Left lung (tissue), 10 donors: ENCODE data around the gene SRSF11. TPM values are rescaled to one million over a fixed set of nuclear protein-coding genes. Genes with fewer than 3 reads are reported as not detected.

Experiments
- ATAC-seq: fragments of 200-7000 bp; cut with Tn5 transposase; one replicate; pipeline ENCODE4 v1.9.1; 2020; ENCODE audit warnings: moderate library complexity
- DNase-seq, 4 donors: peaks; one replicate each; pipeline ENCODE4 v3.0.0-alpha.2; 2013 to 2020
- H3K27ac ChIP-seq, 2 donors: fragments of 200-600 bp; sonication (generic) in 1 of 2; one replicate each; pipeline versions ENCODE4 v1.5.0 to v1.8.0; 2020 to 2021
- H3K27me3 ChIP-seq, 2 donors: fragments of 200-600 bp; sonication (generic) in 1 of 2; one replicate each; pipeline versions ENCODE4 v1.5.0 to v1.8.0; 2020 to 2021
- H3K36me3 ChIP-seq, 2 donors: fragments of 200-600 bp; sonication (generic) in 1 of 2; one replicate each; pipeline versions ENCODE4 v1.5.0 to v1.8.0; 2020 to 2021
- H3K4me1 ChIP-seq, 2 donors: fragments of 200-600 bp; one replicate each; pipeline ENCODE4 v1.8.0; 2021
- H3K4me3 ChIP-seq, 2 donors: fragments of 200-600 bp; sonication (generic) in 1 of 2; one replicate each; pipeline versions ENCODE4 v1.5.0 to v1.8.0; 2020 to 2021; ENCODE audit warnings: mild to moderate bottlenecking in 1 of 2
- H3K9me3 ChIP-seq, 2 donors: fragments of 200-600 bp; sonication (generic) in 1 of 2; one replicate each; pipeline versions ENCODE4 v1.5.0 to v1.8.0; 2020 to 2021
- intact Hi-C, 2 donors: fragments of 100-400 bp; cut with DNase I; formaldehyde crosslinking; loops; one replicate each; pipeline versions ENCODE4 v1.11.2 to v1.14.2; 2022
- polyA plus RNA-seq, 6 donors: library from polyadenylated mRNA; unstranded; fragments of 120-200 nt; gene quantifications; one replicate each; pipeline ENCODE4 v1.2.1, GENCODE V29; 2013; ENCODE audit not compliant: insufficient read length in 6 of 6
- total RNA-seq, 2 donors: library from RNA; stranded (reverse); fragmentation: NEBNext Ultra II Directional; extraction: Animal tissue kit (Norgen Biotek cat#: 25700); gene quantifications; one replicate each; pipeline ENCODE4 v1.2.1, GENCODE V29; 2021
- TF ChIP-seq, protein P1 (sequence below), 2 donors: fragments of 200-600 bp; sonication (generic) in 1 of 2; IDR thresholded peaks; one replicate each; pipeline versions ENCODE4 v1.5.0 to v1.8.0; 2021; ENCODE audit warnings: antibody characterized with exemption in 2 of 2
- donor health status: DM: no; HTN: yes; CAD: no.
- donor health status: DM: no; HTN: no; CAD: no.

The SRSF11 gene
- total and polyA plus RNA-seq, 8 donors, result 99.1 to 504 (median 462) TPM

DNA sequence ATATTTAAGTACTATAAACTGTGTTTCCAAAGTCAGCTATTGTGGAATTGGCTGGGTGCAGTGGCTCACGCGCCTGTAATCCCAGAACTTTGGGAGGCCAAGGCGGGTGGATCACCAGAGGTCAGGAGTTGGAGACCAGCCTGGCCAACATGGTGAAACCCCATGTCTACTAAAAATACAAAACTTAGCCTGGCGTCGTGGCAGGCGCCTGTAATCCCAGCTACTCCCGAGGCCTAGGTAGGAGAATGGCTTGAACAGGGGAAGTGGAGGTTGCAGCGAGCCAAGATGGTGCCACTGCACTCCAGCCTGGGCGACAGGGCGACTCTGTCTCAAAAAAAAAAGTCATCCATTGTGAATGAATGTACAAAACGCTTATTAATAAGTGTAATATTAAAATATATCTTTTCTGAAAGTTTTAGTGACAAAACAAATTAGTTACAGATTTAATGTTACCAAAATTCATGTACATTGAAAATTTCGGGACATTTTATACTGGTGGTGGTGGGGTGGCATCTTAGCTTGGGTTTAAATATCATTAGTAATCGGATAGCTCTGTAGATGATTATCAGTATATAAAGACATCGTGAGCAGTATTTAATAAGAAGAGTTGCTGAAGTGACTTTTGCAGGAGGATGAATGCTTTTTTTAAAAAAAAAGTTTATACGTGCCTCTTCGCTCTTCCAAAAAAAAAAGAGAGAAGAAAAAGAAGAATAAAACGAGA, 503 bp upstream of the SRSF11 start:
- no peaks in the 10 kb centered on the region for H3K9me3 ChIP-seq
- no peak for ATAC-seq
- intact Hi-C loops, result no loop called here
- TF ChIP-seq, protein P1, sequence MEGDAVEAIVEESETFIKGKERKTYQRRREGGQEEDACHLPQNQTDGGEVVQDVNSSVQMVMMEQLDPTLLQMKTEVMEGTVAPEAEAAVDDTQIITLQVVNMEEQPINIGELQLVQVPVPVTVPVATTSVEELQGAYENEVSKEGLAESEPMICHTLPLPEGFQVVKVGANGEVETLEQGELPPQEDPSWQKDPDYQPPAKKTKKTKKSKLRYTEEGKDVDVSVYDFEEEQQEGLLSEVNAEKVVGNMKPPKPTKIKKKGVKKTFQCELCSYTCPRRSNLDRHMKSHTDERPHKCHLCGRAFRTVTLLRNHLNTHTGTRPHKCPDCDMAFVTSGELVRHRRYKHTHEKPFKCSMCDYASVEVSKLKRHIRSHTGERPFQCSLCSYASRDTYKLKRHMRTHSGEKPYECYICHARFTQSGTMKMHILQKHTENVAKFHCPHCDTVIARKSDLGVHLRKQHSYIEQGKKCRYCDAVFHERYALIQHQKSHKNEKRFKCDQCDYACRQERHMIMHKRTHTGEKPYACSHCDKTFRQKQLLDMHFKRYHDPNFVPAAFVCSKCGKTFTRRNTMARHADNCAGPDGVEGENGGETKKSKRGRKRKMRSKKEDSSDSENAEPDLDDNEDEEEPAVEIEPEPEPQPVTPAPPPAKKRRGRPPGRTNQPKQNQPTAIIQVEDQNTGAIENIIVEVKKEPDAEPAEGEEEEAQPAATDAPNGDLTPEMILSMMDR (IDR thresholded peaks at IDR 0.05), result no peak
- H3K4me3 ChIP-seq, result peak overlapping the region; percentile 71
- no peaks in the 10 kb centered on the region for H3K27me3 ChIP-seq
- H3K4me1 ChIP-seq, result peaks cover 3 to 45% of the 10 kb centered on the region in 2 donors
- H3K27ac ChIP-seq, result peak overlapping the region; percentile 97 to 98
- no peak for DNase-seq
- peaks cover 0 to 28% of the 10 kb centered on the region in 2 donors for H3K36me3 ChIP-seq

DNA sequence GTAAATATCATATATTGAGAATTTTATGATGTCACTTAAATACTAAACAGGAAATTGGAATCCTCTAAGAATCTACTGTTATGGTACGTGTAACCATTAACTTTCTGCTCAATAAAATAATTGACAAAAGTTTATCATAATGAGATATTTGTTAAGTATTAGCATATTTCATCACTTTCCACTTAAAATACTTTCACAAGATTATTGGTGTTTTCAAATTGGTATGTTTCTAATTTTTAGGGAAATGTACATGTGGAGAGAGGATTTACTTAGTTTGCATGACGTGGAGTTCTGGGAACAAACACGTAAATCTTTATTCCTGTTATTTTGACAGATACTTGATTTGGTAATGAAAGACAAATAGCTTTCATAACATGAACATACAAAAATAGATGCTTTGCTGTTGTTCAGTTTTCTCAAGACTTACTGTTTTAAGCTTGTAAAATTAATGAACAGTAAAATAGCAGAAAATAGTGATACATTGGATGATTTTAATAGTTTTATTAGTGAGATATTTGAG, 1.6 kb downstream of the SRSF11 start:
- no peak for DNase-seq
- peak overlapping the region; percentile 71 for H3K4me3 ChIP-seq
- H3K4me1 ChIP-seq, result peaks cover 3 to 64% of the 10 kb centered on the region in 2 donors
- no peak for ATAC-seq
- peaks cover 0 to 12% of the 10 kb centered on the region in 2 donors for H3K36me3 ChIP-seq
- H3K27ac ChIP-seq, result peak overlapping the region in 1 of 2 donors; percentile 97
- no peaks in the 10 kb centered on the region for H3K9me3 ChIP-seq
- intact Hi-C loops, result no loop called here
- no peaks in the 10 kb centered on the region for H3K27me3 ChIP-seq
- TF ChIP-seq, protein P1 (IDR thresholded peaks at IDR 0.05), result no peak

DNA sequence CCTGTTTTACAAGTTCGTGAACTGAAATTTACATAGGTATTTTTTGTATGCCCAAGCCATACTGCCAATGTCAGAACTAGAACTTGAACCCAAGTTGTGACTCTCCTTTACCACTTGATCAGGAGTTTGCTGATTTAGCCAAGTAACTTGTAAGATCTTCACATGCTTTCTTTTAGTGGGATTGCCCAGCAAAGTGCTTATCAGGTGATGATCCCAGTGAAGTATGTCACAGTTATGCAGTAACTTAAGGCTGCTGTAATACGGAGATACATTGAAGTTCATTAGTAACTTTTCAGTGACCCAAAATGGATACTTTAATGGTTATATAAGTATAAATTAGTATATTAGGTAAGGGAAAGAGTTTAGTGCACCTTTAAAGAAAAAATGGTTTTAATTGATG, 3.8 kb downstream of the SRSF11 start:
- peaks cover 3 to 64% of the 10 kb centered on the region in 2 donors for H3K4me1 ChIP-seq
- H3K27me3 ChIP-seq, result no peaks in the 10 kb centered on the region
- peaks cover 0 to 29% of the 10 kb centered on the region in 2 donors for H3K36me3 ChIP-seq
- H3K4me3 ChIP-seq, result no peak overlapping the region
- ATAC-seq (no peak), DNase-seq (no peak)
- TF ChIP-seq, protein P1 (IDR thresholded peaks at IDR 0.05), result no peak
- intact Hi-C loops, result no loop called here
- H3K27ac ChIP-seq, result no peak overlapping the region
- no peaks in the 10 kb centered on the region for H3K9me3 ChIP-seq

GRCh38 chr1:70227439-70227838, 6.3 kb downstream of the SRSF11 start:
- no peak overlapping the region for H3K4me3 ChIP-seq
- TF ChIP-seq, protein P1 (IDR thresholded peaks at IDR 0.05), result no peak
- peaks cover 0 to 54% of the 10 kb centered on the region in 2 donors for H3K36me3 ChIP-seq
- peaks cover 3 to 47% of the 10 kb centered on the region in 2 donors for H3K4me1 ChIP-seq
- H3K9me3 ChIP-seq, result no peaks in the 10 kb centered on the region
- H3K27ac ChIP-seq, result no peak overlapping the region
- no peak for DNase-seq
- intact Hi-C loops, result no loop called here
- H3K27me3 ChIP-seq, result no peaks in the 10 kb centered on the region
- ATAC-seq, result no peak

DNA sequence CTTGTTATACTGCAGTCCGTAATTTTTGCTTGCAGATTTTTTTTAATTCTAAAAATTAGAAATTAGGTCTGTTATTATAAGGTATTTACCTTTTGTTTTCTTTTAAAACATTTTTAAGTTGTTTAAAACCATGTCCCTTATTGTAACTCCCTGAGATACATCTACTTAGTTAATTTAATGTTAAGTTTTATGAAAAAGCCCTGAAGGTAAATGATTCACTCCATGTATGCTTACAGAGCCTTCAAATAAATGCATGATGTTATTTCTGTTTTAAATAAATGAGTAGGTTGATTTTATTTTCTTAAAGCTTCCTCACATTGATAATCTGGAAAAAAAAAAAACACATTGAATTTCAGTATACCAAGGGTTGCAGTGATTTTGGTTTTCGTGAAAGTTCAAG, 7.5 kb downstream of the SRSF11 start:
- ATAC-seq (no peak), DNase-seq (no peak)
- no peaks in the 10 kb centered on the region for H3K9me3 ChIP-seq
- H3K36me3 ChIP-seq, result peaks cover 0 to 64% of the 10 kb centered on the region in 2 donors
- H3K4me3 ChIP-seq, result no peak overlapping the region
- peaks cover 0 to 34% of the 10 kb centered on the region in 2 donors for H3K4me1 ChIP-seq
- intact Hi-C loops, result no loop called here
- H3K27me3 ChIP-seq, result no peaks in the 10 kb centered on the region
- no peak overlapping the region for H3K27ac ChIP-seq
- TF ChIP-seq, protein P1 (IDR thresholded peaks at IDR 0.05), result no peak
